GM23338 (cell line): ENCODE results near the gene CACNA1G. TPM values are rescaled to one million over a fixed set of nuclear protein-coding genes. Genes with fewer than 3 reads are reported as not detected.
A peak's percentile ranks its signal among the peaks of the same experiment; 100 is the strongest.

Experiments used
- ATAC-seq: fragments of 200-7000 bp; cut with Tn5 transposase; 3 replicates; pipeline ENCODE4 v1.9.1; 2020
- DNase-seq: peaks from one replicate; pipeline ENCODE4 v3.0.0-alpha.2; 2015; ENCODE audit warnings: low spot score
- H2AFZ ChIP-seq: fragments of 200-600 bp; sonication (generic); 2 replicates; pipeline ENCODE4 v1.8.0; 2016; ENCODE audit warnings: antibody characterized with exemption, mild to moderate bottlenecking, moderate library complexity
- H3F3A ChIP-seq: fragments of 200-600 bp; sonication (generic); replicated peaks from 2 replicates; pipeline ENCODE4 v1.8.0; 2017; ENCODE audit warnings: antibody characterized with exemption, mixed run types, low read depth
- H3K27ac ChIP-seq: fragments of 200-600 bp; sonication (generic); 2 replicates; pipeline ENCODE4 v1.6.1; 2016; ENCODE audit warnings: low read depth
- H3K27me3 ChIP-seq: fragments of 200-600 bp; sonication (generic); 2 replicates; pipeline ENCODE4 v1.8.0; 2016; ENCODE audit warnings: mild to moderate bottlenecking, mixed run types, moderate library complexity; ENCODE audit not compliant: insufficient read depth
- H3K36me3 ChIP-seq: fragments of 200-600 bp; sonication (generic); 2 replicates; pipeline ENCODE4 v1.8.0; 2016; ENCODE audit warnings: mild to moderate bottlenecking; ENCODE audit not compliant: insufficient read depth
- H3K4me1 ChIP-seq: fragments of 200-600 bp; sonication (generic); 2 replicates; pipeline ENCODE4 v1.8.0; 2016; ENCODE audit warnings: mild to moderate bottlenecking, moderate library complexity; ENCODE audit not compliant: insufficient read depth
- H3K4me2 ChIP-seq: fragments of 200-600 bp; sonication (generic); 2 replicates; pipeline ENCODE4 v1.7.1; 2017; ENCODE audit warnings: mixed run types
- H3K4me3 ChIP-seq: fragments of 200-600 bp; sonication (generic); 2 replicates; pipeline ENCODE4 v1.6.1; 2016; ENCODE audit warnings: mixed run types
- H3K79me2 ChIP-seq: fragments of 200-600 bp; sonication (generic); replicated peaks from 2 replicates; pipeline ENCODE4 v1.8.0; 2017; ENCODE audit warnings: mild to moderate bottlenecking; ENCODE audit not compliant: insufficient read depth
- H3K9me2 ChIP-seq: fragments of 200-600 bp; sonication (generic); 2 replicates; pipeline ENCODE4 v1.8.0; 2017; ENCODE audit not compliant: insufficient read depth
- H4K20me1 ChIP-seq: fragments of 200-600 bp; sonication (generic); replicated peaks from 2 replicates; pipeline ENCODE4 v1.8.0; 2017; ENCODE audit warnings: mild to moderate bottlenecking; ENCODE audit not compliant: insufficient read depth
- H3K27ac Mint-ChIP-seq: 2 replicates; pipeline ENCODE4 v1.8.0; 2020; ENCODE audit warnings: inconsistent platforms, mild to moderate bottlenecking, moderate library complexity, mixed read lengths
- H3K27me3 Mint-ChIP-seq: 3 replicates; pipeline ENCODE4 v1.8.0; 2022; ENCODE audit warnings: low read depth, mild to moderate bottlenecking, moderate library complexity, mixed read lengths, inconsistent platforms; ENCODE audit not compliant: insufficient read depth, poor library complexity
- H3K36me3 Mint-ChIP-seq: 3 replicates; pipeline ENCODE4 v1.8.0; 2021; ENCODE audit warnings: low read depth, mild to moderate bottlenecking, inconsistent platforms, moderate library complexity, mixed read lengths
- H3K4me1 Mint-ChIP-seq: 3 replicates; pipeline ENCODE4 v1.8.0; 2020; ENCODE audit warnings: mild to moderate bottlenecking, inconsistent platforms, mixed read lengths
- H3K4me3 Mint-ChIP-seq: 3 replicates; pipeline ENCODE4 v1.8.0; 2021; ENCODE audit warnings: moderate library complexity, mild to moderate bottlenecking, inconsistent platforms, mixed read lengths
- H3K9me3 Mint-ChIP-seq: 3 replicates; pipeline ENCODE4 v1.8.0; 2020; ENCODE audit warnings: moderate library complexity, mild to moderate bottlenecking, inconsistent platforms, mixed read lengths
- EZH2 ChIP-seq: fragments of 200-600 bp; sonication (generic); IDR thresholded peaks from one replicate; pipeline ENCODE4 v1.8.0; 2017; ENCODE audit warnings: antibody characterized with exemption, mild to moderate bottlenecking, low read depth; ENCODE audit not compliant: unreplicated experiment
- EZH2phosphoT487 ChIP-seq: fragments of 200-600 bp; sonication (generic); IDR thresholded peaks from one replicate; pipeline ENCODE4 v1.8.1; 2018; ENCODE audit warnings: antibody characterized with exemption; ENCODE audit not compliant: unreplicated experiment
- ZNF331 ChIP-seq: fragments of 250-450 bp; sonication (Bioruptor Pico); IDR thresholded peaks from 2 replicates; pipeline ENCODE4 v1.5.0; 2020; ENCODE audit warnings: low read depth, mild to moderate bottlenecking, moderate library complexity
- polyA plus RNA-seq: library from polyadenylated mRNA; unstranded; fragments of >200 nt; fragmentation: Nextera tagmentation; extraction: Ambion mirVana; gene quantifications from 2 replicates; pipeline ENCODE4 v1.2.1, GENCODE V29; 2016
- total RNA-seq: library from RNA; depleted of rRNA; stranded (reverse); fragments of >200 nt; shearing (Covaris generic); gene quantifications from 2 replicates; pipeline ENCODE4 v1.2.3, GENCODE V29; 2014; rRNA removed
- TF ChIP-seq, protein P1 (sequence below), 2 experiments: fragments of 200-600 bp in 1 of 2; sonication (generic) in 1 of 2; conservative IDR thresholded peaks; 2 replicates each; pipeline versions ENCODE4 v1.5.1 to v1.6.1; 2016 to 2017; ENCODE audit warnings: antibody characterized with exemption in 2 of 2, low read depth in 2 of 2, mild to moderate bottlenecking in 2 of 2, moderate library complexity in 1 of 2

Gene CACNA1G
- total and polyA plus RNA-seq, 2 experiments from 2014 or later, result 1.4 to 5.1 TPM

DNA sequence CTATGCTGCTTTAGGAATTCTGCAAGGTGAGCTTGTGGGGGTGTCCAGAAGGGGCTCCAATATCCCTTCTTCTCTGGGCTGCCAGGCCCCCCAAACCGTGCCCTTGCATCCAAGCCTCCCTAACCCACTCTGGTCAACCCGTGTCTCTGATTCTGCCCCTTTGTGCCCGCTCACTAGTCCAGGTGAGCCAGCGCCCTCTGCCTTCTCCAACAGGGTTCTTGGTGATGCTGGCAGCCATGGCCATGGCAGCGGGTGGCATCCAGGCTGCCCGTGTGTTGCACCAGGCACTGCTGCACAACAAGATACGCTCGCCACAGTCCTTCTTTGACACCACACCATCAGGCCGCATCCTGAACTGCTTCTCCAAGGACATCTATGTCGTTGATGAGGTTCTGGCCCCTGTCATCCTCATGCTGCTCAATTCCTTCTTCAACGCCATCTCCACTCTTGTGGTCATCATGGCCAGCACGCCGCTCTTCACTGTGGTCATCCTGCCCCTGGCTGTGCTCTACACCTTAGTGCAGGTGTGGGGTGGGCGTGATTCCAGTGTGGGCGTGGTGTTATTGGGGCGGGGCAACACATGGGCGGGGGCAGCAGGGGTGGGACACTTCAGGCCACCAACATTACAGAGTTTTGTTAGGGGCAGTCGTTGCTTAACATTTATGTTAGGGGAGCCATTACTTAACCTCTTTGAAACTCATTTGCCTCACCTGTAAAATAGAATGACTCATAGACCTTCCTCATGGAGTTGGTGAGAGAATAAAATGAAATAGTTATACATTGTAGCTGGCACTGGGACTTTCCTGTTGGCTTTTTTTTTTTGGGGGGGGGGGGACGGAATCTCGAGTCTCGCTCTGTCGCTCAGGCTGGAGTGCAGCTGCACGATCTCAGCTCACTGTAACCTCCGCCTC is 115.8 kb downstream of the CACNA1G start:
- TF ChIP-seq, protein P1, sequence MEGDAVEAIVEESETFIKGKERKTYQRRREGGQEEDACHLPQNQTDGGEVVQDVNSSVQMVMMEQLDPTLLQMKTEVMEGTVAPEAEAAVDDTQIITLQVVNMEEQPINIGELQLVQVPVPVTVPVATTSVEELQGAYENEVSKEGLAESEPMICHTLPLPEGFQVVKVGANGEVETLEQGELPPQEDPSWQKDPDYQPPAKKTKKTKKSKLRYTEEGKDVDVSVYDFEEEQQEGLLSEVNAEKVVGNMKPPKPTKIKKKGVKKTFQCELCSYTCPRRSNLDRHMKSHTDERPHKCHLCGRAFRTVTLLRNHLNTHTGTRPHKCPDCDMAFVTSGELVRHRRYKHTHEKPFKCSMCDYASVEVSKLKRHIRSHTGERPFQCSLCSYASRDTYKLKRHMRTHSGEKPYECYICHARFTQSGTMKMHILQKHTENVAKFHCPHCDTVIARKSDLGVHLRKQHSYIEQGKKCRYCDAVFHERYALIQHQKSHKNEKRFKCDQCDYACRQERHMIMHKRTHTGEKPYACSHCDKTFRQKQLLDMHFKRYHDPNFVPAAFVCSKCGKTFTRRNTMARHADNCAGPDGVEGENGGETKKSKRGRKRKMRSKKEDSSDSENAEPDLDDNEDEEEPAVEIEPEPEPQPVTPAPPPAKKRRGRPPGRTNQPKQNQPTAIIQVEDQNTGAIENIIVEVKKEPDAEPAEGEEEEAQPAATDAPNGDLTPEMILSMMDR (conservative IDR thresholded peaks at IDR 0.05; ENCODE audit: low read depth in 2 of 2), result 0 out of 4 replicates have a peak, but pooled peaks of 1 of the 2 experiments have one; percentile 19
- TF ChIP-seq EZH2phosphoT487 (no peak), ZNF331 (no peak), EZH2 (no peak)
- DNase-seq, result no peak
- no peak overlapping the region for H3K4me3 ChIP-seq
- no peaks in the 10 kb centered on the region for H3K36me3 ChIP-seq
- H3K4me3 Mint-ChIP-seq, result no peak overlapping the region
- no peaks in the 10 kb centered on the region for H3K36me3 Mint-ChIP-seq
- no peaks in the 10 kb centered on the region for H3F3A ChIP-seq
- no peaks in the 10 kb centered on the region for H4K20me1 ChIP-seq
- no peaks in the 10 kb centered on the region for H3K4me1 ChIP-seq
- no peak overlapping the region for H3K27ac Mint-ChIP-seq
- no peaks in the 10 kb centered on the region for H3K79me2 ChIP-seq
- no peaks in the 10 kb centered on the region for H3K9me3 Mint-ChIP-seq
- no peak overlapping the region for H2AFZ ChIP-seq
- no peak overlapping the region for H3K27ac ChIP-seq
- H3K4me2 ChIP-seq, result no peak overlapping the region
- H3K27me3 Mint-ChIP-seq, result peaks cover 11% of the 10 kb centered on the region
- no peaks in the 10 kb centered on the region for H3K9me2 ChIP-seq
- ATAC-seq, result no peak
- H3K4me1 Mint-ChIP-seq, result peaks cover 3% of the 10 kb centered on the region
- H3K27me3 ChIP-seq, result no peaks in the 10 kb centered on the region

Other genes with a start within 250 kb of the CACNA1G start
- 32.8 and 44.9 TPM in 2 replicates for gene XYLT2, start 214.6 kb upstream of the CACNA1G start, total RNA-seq
- gene XYLT2, start 214.6 kb upstream of the CACNA1G start, polyA plus RNA-seq, result 14.0 and 14.2 TPM in 2 replicates
- gene MRPL27, start 187.5 kb upstream of the CACNA1G start, total RNA-seq, result 74.3 and 98.5 TPM in 2 replicates
- gene MRPL27, start 187.5 kb upstream of the CACNA1G start, polyA plus RNA-seq, result 226 and 227 TPM in 2 replicates
- 5.9 and 15.9 TPM in 2 replicates for gene EME1, start 187.5 kb upstream of the CACNA1G start, total RNA-seq
- 14.4 and 14.7 TPM in 2 replicates for gene EME1, start 187.5 kb upstream of the CACNA1G start, polyA plus RNA-seq
- 109 and 124 TPM in 2 replicates for gene LRRC59, start 163.2 kb upstream of the CACNA1G start, total RNA-seq
- 46.4 and 47.1 TPM in 2 replicates for gene LRRC59, start 163.2 kb upstream of the CACNA1G start, polyA plus RNA-seq
- gene ACSF2, start 134.5 kb upstream of the CACNA1G start, total RNA-seq, result 12.4 and 12.8 TPM in 2 replicates
- gene ACSF2, start 134.5 kb upstream of the CACNA1G start, polyA plus RNA-seq, result 6.9 and 7.5 TPM in 2 replicates
- gene CHAD, start 91.8 kb upstream of the CACNA1G start, total RNA-seq, result not detected in 2 replicates
- gene CHAD, start 91.8 kb upstream of the CACNA1G start, polyA plus RNA-seq, result 0.18 TPM in 1 of 2 replicates, not detected in the other
- gene RSAD1, start 81.9 kb upstream of the CACNA1G start, total RNA-seq, result 27.5 and 28.7 TPM in 2 replicates
- 16.5 and 18.4 TPM in 2 replicates for gene RSAD1, start 81.9 kb upstream of the CACNA1G start, polyA plus RNA-seq
- 0.63 and 4.6 TPM in 2 replicates for gene MYCBPAP, start 52.3 kb upstream of the CACNA1G start, total RNA-seq
- gene MYCBPAP, start 52.3 kb upstream of the CACNA1G start, polyA plus RNA-seq, result 1.7 and 1.8 TPM in 2 replicates
- gene EPN3, start 28.0 kb upstream of the CACNA1G start, total RNA-seq, result 7.7 and 13.7 TPM in 2 replicates
- 2.2 and 2.3 TPM in 2 replicates for gene EPN3, start 28.0 kb upstream of the CACNA1G start, polyA plus RNA-seq
- gene SPATA20, start 13.5 kb upstream of the CACNA1G start, total RNA-seq, result 17.4 and 32.7 TPM in 2 replicates
- gene SPATA20, start 13.5 kb upstream of the CACNA1G start, polyA plus RNA-seq, result 12.5 and 13.8 TPM in 2 replicates
- 0.27 TPM in 1 of 2 replicates, not detected in the other for gene ABCC3, start 74.2 kb downstream of the CACNA1G start, total RNA-seq
- gene ABCC3, start 74.2 kb downstream of the CACNA1G start, polyA plus RNA-seq, result not detected in 2 replicates
- gene ANKRD40, start 147.2 kb downstream of the CACNA1G start, total RNA-seq, result 35.5 and 42.1 TPM in 2 replicates
- gene ANKRD40, start 147.2 kb downstream of the CACNA1G start, polyA plus RNA-seq, result 19.0 and 19.8 TPM in 2 replicates
- gene LUC7L3, start 158.9 kb downstream of the CACNA1G start, total RNA-seq, result 58.0 and 69.3 TPM in 2 replicates
- gene LUC7L3, start 158.9 kb downstream of the CACNA1G start, polyA plus RNA-seq, result 369 and 501 TPM in 2 replicates
- gene ANKRD40CL, start 206.8 kb downstream of the CACNA1G start, total RNA-seq, result not detected in 2 replicates
- gene ANKRD40CL, start 206.8 kb downstream of the CACNA1G start, polyA plus RNA-seq, result not detected in 2 replicates